HS-5 (cell line): ENCODE data around the gene YWHAG.
"Not testable (repeated sequence)": the region's sequence is repeated elsewhere in the genome, so short reads cannot be mapped to it uniquely, and the experiment has no call there.

Source experiments
- DNase-seq: peaks from one replicate; pipeline ENCODE4 v3.0.0-alpha.2; 2012; ENCODE audit warnings: low read depth

YWHAG gene

GRCh38 chr7:76317782-76318487 is 40.9 kb downstream of the YWHAG start:
- DNase-seq = no peak

- no peak for DNase-seq
Measured at GRCh38 chr7:76316984-76317781, 41.6 kb downstream of the YWHAG start.

GRCh38 chr7:76315364-76315763 is 43.4 kb downstream of the YWHAG start:
- DNase-seq = no peak

GRCh38 chr7:76314740-76315139 is 44.1 kb downstream of the YWHAG start:
- DNase-seq = not testable (repeated sequence)

GRCh38 chr7:76314042-76314721 is 44.6 kb downstream of the YWHAG start:
- DNase-seq = no peak

GRCh38 chr7:76311838-76312237 is 47.0 kb downstream of the YWHAG start:
- DNase-seq = not testable (repeated sequence)

GRCh38 chr7:76310102-76310957 is 48.5 kb downstream of the YWHAG start:
- no peak for DNase-seq

- DNase-seq = not testable (repeated sequence)
Measured at GRCh38 chr7:76309341-76310101, 49.3 kb downstream of the YWHAG start.

- not testable (repeated sequence) for DNase-seq
Measured at GRCh38 chr7:76308874-76309273, 49.9 kb downstream of the YWHAG start.

GRCh38 chr7:76304888-76305375 is 53.9 kb downstream of the YWHAG start:
- DNase-seq = no peak

GRCh38 chr7:76303202-76304147 is 55.3 kb downstream of the YWHAG start:
- DNase-seq = no peak

- no peak for DNase-seq
Measured at GRCh38 chr7:76302347-76303201, 56.2 kb downstream of the YWHAG start, which contains the start of gene HSPB1. Gene HSPB1, plus strand, starts transcription at chr7:76302673. Its CDS starts 40 bp downstream, at chr7:76302713.

- no peak for DNase-seq
Measured at GRCh38 chr7:76301000-76301399, 57.8 kb downstream of the YWHAG start.

- no peak for DNase-seq
Measured at GRCh38 chr7:76300166-76300731, 58.5 kb downstream of the YWHAG start.

- no peak for DNase-seq
Measured at GRCh38 chr7:76296743-76297740, 61.7 kb downstream of the YWHAG start.

GRCh38 chr7:76294344-76295024 is 64.3 kb downstream of the YWHAG start:
- DNase-seq = no peak
